Gastroesophageal sphincter (tissue), 3 donors: ENCODE data around the gene MXRA8.

ENCODE experiments used
- CTCF ChIP-seq, 4 experiments: fragments of 200-600 bp in 2 of 4; fragments of 450-650 bp in 2 of 4; sonication (generic) in 1 of 4; IDR thresholded peaks; one replicate each; pipeline ENCODE4 v1.5.1; 2017 to 2019; ENCODE audit warnings: antibody characterized with exemption in 4 of 4, mild to moderate bottlenecking in 2 of 4, moderate library complexity in 2 of 4
- EP300 ChIP-seq: sonication (generic); formaldehyde crosslinking; IDR thresholded peaks from one replicate; pipeline ENCODE4 v1.6.1; 2017; ENCODE audit warnings: antibody characterized with exemption, mild to moderate bottlenecking
- POLR2A ChIP-seq, 2 donors: fragments of 450-650 bp; IDR thresholded peaks; one replicate each; pipeline ENCODE4 v1.6.1; 2017; ENCODE audit warnings: antibody characterized with exemption in 2 of 2, mild to moderate bottlenecking in 2 of 2, moderate library complexity in 1 of 2

- TF ChIP-seq CTCF (IDR thresholded peaks at IDR 0.05) (no peak), EP300 (no peak), POLR2A (IDR thresholded peaks at IDR 0.05) (no peak)
These were observed 39.3 kb downstream of the MXRA8 start for GRCh38 chr1:1318777-1319645.
